Psoas muscle (tissue), 8 donors: ENCODE data around the gene KYAT1. TPM values are rescaled to one million over a fixed set of nuclear protein-coding genes. Genes with fewer than 3 reads are reported as not detected.

Experiments used
- ATAC-seq, 4 donors: fragments of 200-7000 bp; cut with Tn5 transposase; one replicate each; pipeline ENCODE4 v1.9.1; 2020; ENCODE audit warnings: moderate library complexity in 3 of 4, mild to moderate bottlenecking in 2 of 4
- DNase-seq, 2 donors: peaks; one replicate each; pipeline ENCODE4 v3.0.0-alpha.2; 2020
- H3K27ac ChIP-seq: fragments of 200-600 bp; one replicate; pipeline ENCODE4 v1.8.0; 2022
- H3K27me3 ChIP-seq, 3 donors: fragments of 200-600 bp in 1 of 3; one replicate each; pipeline versions ENCODE4 v1.6.1 to v1.8.0; 2013 to 2022; ENCODE audit warnings: low read length in 2 of 3, mild to moderate bottlenecking in 2 of 3, moderate library complexity in 1 of 3; ENCODE audit not compliant: insufficient read depth in 3 of 3
- H3K36me3 ChIP-seq, 2 donors: fragments of 200-600 bp in 1 of 2; one replicate each; pipeline versions ENCODE4 v1.6.1 to v1.8.0; 2013 to 2022; ENCODE audit warnings: low read depth in 1 of 2, mild to moderate bottlenecking in 1 of 2, moderate library complexity in 1 of 2; ENCODE audit not compliant: insufficient read depth in 1 of 2
- H3K4me1 ChIP-seq: fragments of 200-600 bp; one replicate; pipeline ENCODE4 v1.8.0; 2022
- H3K4me3 ChIP-seq: fragments of 200-600 bp; one replicate; pipeline ENCODE4 v1.8.0; 2022; ENCODE audit warnings: mild to moderate bottlenecking
- H3K9me3 ChIP-seq: fragments of 200-600 bp; one replicate; pipeline ENCODE4 v1.8.0; 2022
- CTCF ChIP-seq: fragments of 200-600 bp; IDR thresholded peaks from one replicate; pipeline ENCODE4 v1.8.0; 2022; ENCODE audit warnings: antibody characterized with exemption
- WGBS, 3 donors: extraction: QIAGEN DNeasy Blood & Tissue Kit; methylation state at CpG; one replicate each; pipeline versions ENCODE4 v1.1.6 to v1.1.7; 2013; 5-methylcytosine and 5-hydroxymethylcytosine counted together
- intact Hi-C, 2 donors: fragments of 100-400 bp; cut with DNase I; formaldehyde crosslinking; loops; one replicate each; pipeline versions ENCODE4 v1.11.0 to v1.14.2; 2022
- polyA plus RNA-seq, 3 donors: library from polyadenylated mRNA; stranded (reverse); fragments of 200-250 nt; gene quantifications; one replicate each; pipeline ENCODE4 v1.2.3, GENCODE V29; 2013
- total RNA-seq, 4 donors: library from RNA; stranded (reverse); fragmentation: NEBNext Ultra II Directional in 2 of 4; extraction: Animal tissue kit (Norgen Biotek cat#: 25700) in 2 of 4; gene quantifications; one replicate each; pipeline versions ENCODE4 v1.2.1 to v1.2.4, GENCODE V29; 2021 to 2023
- donor health status: healthy with polysubstance abuse.
- donor health status: DM: no; HTN: no; CAD: no; lungs with moderate emphysema.
- donor health status: Bipolar disorder and iron deficiency.
- donor health status: healthy.
- donor health status: DM: yes; HTN: yes; CAD: no.
- donor health status: DM: no; HTN: no; CAD: no.
- donor health status: DM: no; HTN: no; CAD: no.
- donor health status: DM: yes; HTN: yes; CAD: no.

The KYAT1 gene
- total and polyA plus RNA-seq, 7 donors = 6.4 to 12.0 (median 7.5) TPM

GRCh38 chr9:128918921-128919320 lies 37.2 kb upstream of the KYAT1 start:
- intact Hi-C loops = loop anchor here in 1 of 2 donors (5.0 kb wide), 1 partner anchor 37 kb away; the partner anchor contains the start of genes KYAT1 and LRRC8A
- no peak for TF ChIP-seq CTCF
- Histone ChIP-seq H3K4me1 (peaks cover 40% of the 10 kb centered on the region), H3K27ac (no peak overlapping the region), H3K9me3 (no peaks in the 10 kb centered on the region), H3K36me3 (peaks cover 0 to 13% of the 10 kb centered on the region in 2 donors), H3K4me3 (no peak overlapping the region), H3K27me3 (no peaks in the 10 kb centered on the region)
- ATAC-seq (no peak), DNase-seq (no peak)
- WGBS, 3 donors = 29 to 56% (median 49%) methylated on average over 2 of the region's 2 CpGs

- ATAC-seq (peak; percentile 45 to 59 (median 54)), DNase-seq (peak; percentile 77 to 91)
- Histone ChIP-seq H3K9me3 (no peaks in the 10 kb centered on the region), H3K4me1 (peaks cover 55% of the 10 kb centered on the region), H3K36me3 (peaks cover 0 to 13% of the 10 kb centered on the region in 2 donors), H3K27me3 (no peaks in the 10 kb centered on the region), H3K27ac (peak overlapping the region; percentile 57), H3K4me3 (peak overlapping the region; percentile 46)
- no peak for TF ChIP-seq CTCF
- 34 to 51% (median 38%) methylated on average over 26 of the region's 26 CpGs for WGBS, 3 donors
- intact Hi-C loops = loop anchor here (1.0 to 5.0 kb wide), 2 partner anchors 30 to 35 kb away; partner anchors contain the start of genes DOLK (in 1 of the 2), KYAT1 (in 1 of the 2), LRRC8A (in 1 of the 2) and NUP188 (in 1 of the 2)
Observed at GRCh38 chr9:128917151-128917849, 35.5 kb upstream of the KYAT1 start.

DNA sequence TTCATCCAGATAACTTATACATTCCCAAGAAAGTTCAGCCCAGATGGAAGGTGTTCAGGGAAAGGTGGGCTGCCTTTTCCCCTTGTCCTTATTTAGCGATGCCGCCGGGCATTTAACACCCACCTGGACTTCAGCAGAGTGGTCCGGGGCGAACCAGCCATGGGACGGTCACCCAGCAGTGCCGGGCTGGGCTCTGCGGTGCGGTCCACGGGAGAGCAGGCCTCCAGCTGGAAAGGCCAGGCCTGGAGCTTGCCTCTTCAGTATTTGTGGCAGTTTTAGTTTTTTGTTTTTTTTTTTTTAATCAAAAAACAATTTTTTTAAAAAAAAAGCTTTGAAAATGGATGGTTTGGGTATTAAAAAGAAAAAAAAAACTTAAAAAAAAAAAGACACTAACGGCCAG lies 35.0 kb upstream of the KYAT1 start:
- Histone ChIP-seq H3K27me3 (no peaks in the 10 kb centered on the region), H3K36me3 (peaks cover 0 to 13% of the 10 kb centered on the region in 2 donors), H3K4me3 (peak overlapping the region; percentile 46), H3K27ac (peak overlapping the region; percentile 57), H3K4me1 (peaks cover 61% of the 10 kb centered on the region), H3K9me3 (no peaks in the 10 kb centered on the region)
- no peak for TF ChIP-seq CTCF
- ATAC-seq (no peak), DNase-seq (no peak)
- intact Hi-C loops = loop anchor here (1.0 to 5.0 kb wide), 2 partner anchors 31 to 34 kb away; partner anchors contain the start of genes DOLK (in 1 of the 2), KYAT1 (in 1 of the 2), LRRC8A (in 1 of the 2) and NUP188 (in 1 of the 2)
- WGBS, 3 donors = 66 to 71% (median 67%) methylated on average over 11 of the region's 11 CpGs

- peak overlapping the region; percentile 57 for H3K27ac ChIP-seq
Observed at GRCh38 chr9:128916204-128916603, 34.5 kb upstream of the KYAT1 start.

More at GRCh38 chr9:128916204-128916603, 34.5 kb upstream of the KYAT1 start:
- ATAC-seq (peak; percentile 22 to 43 (median 28)), DNase-seq (peak; percentile 75 to 84)
- H3K36me3 ChIP-seq = peaks cover 0 to 13% of the 10 kb centered on the region in 2 donors
- 52 to 70% (median 54%) methylated on average over 18 of the region's 18 CpGs for WGBS, 3 donors
- no peaks in the 10 kb centered on the region for H3K9me3 ChIP-seq
- no peak for TF ChIP-seq CTCF
- H3K27me3 ChIP-seq = no peaks in the 10 kb centered on the region
- peaks cover 66% of the 10 kb centered on the region for H3K4me1 ChIP-seq
- H3K4me3 ChIP-seq = peak overlapping the region; percentile 46
- intact Hi-C loops = loop anchor here in 1 of 2 donors (5.0 kb wide), 1 partner anchor 34 kb away; the partner anchor contains the start of genes KYAT1 and LRRC8A
